Progenitor cell of endocrine pancreas (in vitro differentiated cells): ENCODE data around the gene AK8. TPM values are rescaled to one million over a fixed set of nuclear protein-coding genes. Genes with fewer than 3 reads are reported as not detected.

ENCODE experiments used
- DNase-seq: peaks from one replicate; pipeline ENCODE4 v3.0.0; 2021; ENCODE audit warnings: low spot score; ENCODE audit not compliant: unreplicated experiment
- H3K27ac Mint-ChIP-seq: 2 replicates; pipeline ENCODE4 v1.8.0; 2021; ENCODE audit warnings: mild to moderate bottlenecking, moderate library complexity, mixed read lengths
- H3K27me3 Mint-ChIP-seq: 2 replicates; pipeline ENCODE4 v1.8.0; 2021; ENCODE audit warnings: mixed read lengths
- H3K36me3 Mint-ChIP-seq: 2 replicates; pipeline ENCODE4 v1.8.0; 2022; ENCODE audit warnings: mixed read lengths; ENCODE audit not compliant: insufficient read depth
- H3K4me1 Mint-ChIP-seq: 2 replicates; pipeline ENCODE4 v1.8.0; 2021; ENCODE audit warnings: low read depth, mixed read lengths
- H3K4me3 Mint-ChIP-seq: 2 replicates; pipeline ENCODE4 v1.8.0; 2021; ENCODE audit warnings: low read depth, mild to moderate bottlenecking, moderate library complexity, mixed read lengths
- H3K9me3 Mint-ChIP-seq: 2 replicates; pipeline ENCODE4 v1.8.0; 2021; ENCODE audit warnings: low read depth, mixed read lengths
- CTCF ChIP-seq: fragments of 200-600 bp; sonication (generic); IDR thresholded peaks from one replicate; pipeline ENCODE4 v1.5.0; 2021; ENCODE audit warnings: antibody characterized with exemption, mild to moderate bottlenecking; ENCODE audit not compliant: unreplicated experiment
- total RNA-seq: library from RNA; stranded (reverse); gene quantifications from 2 replicates; pipeline ENCODE4 v1.2.1, GENCODE V29; 2021

AK8 gene
- total RNA-seq, 1 donor from 2014 or later, result 1.9 TPM

- H3K4me1 Mint-ChIP-seq, result no peaks in the 10 kb centered on the region
- no peak overlapping the region for H3K4me3 Mint-ChIP-seq
- no peak overlapping the region for H3K27ac Mint-ChIP-seq
- DNase-seq, result no peak
- H3K27me3 Mint-ChIP-seq, result peaks cover 53% of the 10 kb centered on the region
- no peaks in the 10 kb centered on the region for H3K36me3 Mint-ChIP-seq
- TF ChIP-seq CTCF, result no peak
- no peaks in the 10 kb centered on the region for H3K9me3 Mint-ChIP-seq
Measured at GRCh38 chr9:132795511-132796303, 82.4 kb downstream of the AK8 start.

- Mint-ChIP-seq H3K27ac (no peak overlapping the region), H3K4me1 (no peaks in the 10 kb centered on the region), H3K9me3 (no peaks in the 10 kb centered on the region), H3K4me3 (no peak overlapping the region), H3K36me3 (no peaks in the 10 kb centered on the region), H3K27me3 (peaks cover 46% of the 10 kb centered on the region)
- no peak for TF ChIP-seq CTCF
- DNase-seq, result no peak
Measured at GRCh38 chr9:132794730-132795380, 83.2 kb downstream of the AK8 start.

GRCh38 chr9:132793606-132794580 is 84.2 kb downstream of the AK8 start:
- no peak for TF ChIP-seq CTCF
- Mint-ChIP-seq H3K27me3 (peaks cover 40% of the 10 kb centered on the region), H3K9me3 (no peaks in the 10 kb centered on the region), H3K4me3 (no peak overlapping the region), H3K36me3 (no peaks in the 10 kb centered on the region), H3K4me1 (no peaks in the 10 kb centered on the region), H3K27ac (no peak overlapping the region)
- no peak for DNase-seq

GRCh38 chr9:132792547-132792946 is 85.5 kb downstream of the AK8 start:
- H3K27me3 Mint-ChIP-seq, result peaks cover 31% of the 10 kb centered on the region
- H3K4me1 Mint-ChIP-seq, result no peaks in the 10 kb centered on the region
- no peak overlapping the region for H3K4me3 Mint-ChIP-seq
- no peak for DNase-seq
- H3K27ac Mint-ChIP-seq, result no peak overlapping the region
- no peak for TF ChIP-seq CTCF
- peaks cover 11% of the 10 kb centered on the region for H3K9me3 Mint-ChIP-seq
- no peaks in the 10 kb centered on the region for H3K36me3 Mint-ChIP-seq

- Mint-ChIP-seq H3K36me3 (no peaks in the 10 kb centered on the region), H3K4me3 (no peak overlapping the region), H3K4me1 (no peaks in the 10 kb centered on the region), H3K27ac (no peak overlapping the region), H3K9me3 (peaks cover 12% of the 10 kb centered on the region), H3K27me3 (peaks cover 28% of the 10 kb centered on the region)
- TF ChIP-seq CTCF, result no peak
- DNase-seq, result no peak
Measured at GRCh38 chr9:132791699-132792240, 86.3 kb downstream of the AK8 start.
